Body of pancreas (tissue), 4 donors: ENCODE results near the gene PCBP3.

ENCODE experiments used
- CTCF ChIP-seq, 7 experiments: fragments of 450-650 bp in 4 of 7; fragments of 200-600 bp in 3 of 7; sonication (generic) in 3 of 7; IDR thresholded peaks; one replicate each; pipeline ENCODE4 v1.5.1; 2016 to 2019; ENCODE audit warnings: antibody characterized with exemption in 7 of 7
- POLR2A ChIP-seq, 3 donors: fragments of 450-650 bp; IDR thresholded peaks; one replicate each; pipeline ENCODE4 v1.6.1; 2016; ENCODE audit warnings: antibody characterized with exemption in 3 of 3, mild to moderate bottlenecking in 2 of 3

GRCh38 chr21:45916011-45916840, 272.7 kb downstream of the PCBP3 start:
- TF ChIP-seq POLR2A (IDR thresholded peaks at IDR 0.05): no peak
- TF ChIP-seq CTCF (IDR thresholded peaks at IDR 0.05): no peak
